NCI-H1417 (cell line): ENCODE measurements around the gene SPPL3.

Source experiments
- DNase-seq, 3 experiments: peaks; one replicate each; lab custom pipeline; 2025; lab: John Stamatoyannopoulos, UW

SPPL3 gene

GRCh38 chr12:120724720-120725119 lies 179.4 kb downstream of the SPPL3 start:
- no peak for DNase-seq

- no peak for DNase-seq
Measured at GRCh38 chr12:120722784-120723183, 181.4 kb downstream of the SPPL3 start.

GRCh38 chr12:120721866-120722265 lies 182.3 kb downstream of the SPPL3 start:
- no peak for DNase-seq

- DNase-seq = no peak
Measured at GRCh38 chr12:120720987-120721801, 183.0 kb downstream of the SPPL3 start.

- no peak for DNase-seq
Measured at GRCh38 chr12:120720234-120720986, 183.7 kb downstream of the SPPL3 start.

GRCh38 chr12:120719496-120720233 lies 184.5 kb downstream of the SPPL3 start:
- no peak for DNase-seq

- DNase-seq = no peak
Measured at GRCh38 chr12:120719072-120719471, 185.1 kb downstream of the SPPL3 start.

GRCh38 chr12:120718055-120718454 lies 186.1 kb downstream of the SPPL3 start:
- no peak for DNase-seq

GRCh38 chr12:120713861-120714482 lies 190.2 kb downstream of the SPPL3 start:
- DNase-seq = peak; percentile 55 to 88 (median 88)

- DNase-seq = no peak
Measured at GRCh38 chr12:120712610-120713009, 191.5 kb downstream of the SPPL3 start.
